ENCODE data around the gene CACYBP. TPM values are rescaled to one million over a fixed set of nuclear protein-coding genes. Genes with fewer than 3 reads are reported as not detected.

Gene CACYBP
- total RNA-seq, 1 donor from 2014 or later, result 70.2 TPM

GRCh38 chr1:174968750-174969244, 30.9 kb upstream of the CACYBP start:
- intact Hi-C loops (cut with DNase I), result loop anchor here (10.0 kb wide), 1 partner anchor 194 kb away; no protein-coding TSS in a partner anchor
- Histone ChIP-seq H3K4me3 (no peak overlapping the region), H3K27me3 (no peaks in the 10 kb centered on the region), H3K36me3 (no peaks in the 10 kb centered on the region), H3K27ac (peak overlapping the region; percentile 84), H3K9me3 (no peaks in the 10 kb centered on the region), H3K4me1 (peaks cover 61% of the 10 kb centered on the region)
- DNase-seq (no peak), ATAC-seq (peak; percentile 34)
- no peak for TF ChIP-seq CTCF (IDR thresholded peaks at IDR 0.05)

GRCh38 chr1:174969977-174970376, 29.8 kb upstream of the CACYBP start:
- ATAC-seq (no peak), DNase-seq (no peak)
- TF ChIP-seq CTCF (IDR thresholded peaks at IDR 0.05), result no peak
- intact Hi-C loops (cut with DNase I), result loop anchor here (10.0 kb wide), 1 partner anchor 195 kb away; no protein-coding TSS in a partner anchor
- no peaks in the 10 kb centered on the region for H3K9me3 ChIP-seq
- H3K4me1 ChIP-seq, result peaks cover 51% of the 10 kb centered on the region
- H3K27me3 ChIP-seq, result no peaks in the 10 kb centered on the region
- no peak overlapping the region for H3K27ac ChIP-seq
- H3K36me3 ChIP-seq, result peaks cover 4% of the 10 kb centered on the region
- no peak overlapping the region for H3K4me3 ChIP-seq

- Histone ChIP-seq H3K27me3 (no peaks in the 10 kb centered on the region), H3K9me3 (no peaks in the 10 kb centered on the region), H3K27ac (peak overlapping the region; percentile 5), H3K4me3 (no peak overlapping the region), H3K4me1 (peaks cover 38% of the 10 kb centered on the region), H3K36me3 (peaks cover 9% of the 10 kb centered on the region)
- intact Hi-C loops (cut with DNase I), result no loop called here
- TF ChIP-seq CTCF (IDR thresholded peaks at IDR 0.05), result no peak
- ATAC-seq (peak; percentile 53), DNase-seq (no peak)
Measured at GRCh38 chr1:174971466-174971865, 28.3 kb upstream of the CACYBP start.

GRCh38 chr1:174971902-174972301, 27.8 kb upstream of the CACYBP start:
- peaks cover 37% of the 10 kb centered on the region for H3K4me1 ChIP-seq
- intact Hi-C loops (cut with DNase I), result no loop called here
- no peaks in the 10 kb centered on the region for H3K27me3 ChIP-seq
- H3K9me3 ChIP-seq, result no peaks in the 10 kb centered on the region
- H3K4me3 ChIP-seq, result no peak overlapping the region
- H3K27ac ChIP-seq, result peak overlapping the region; percentile 5
- H3K36me3 ChIP-seq, result peaks cover 9% of the 10 kb centered on the region
- ATAC-seq (no peak), DNase-seq (no peak)
- no peak for TF ChIP-seq CTCF (IDR thresholded peaks at IDR 0.05)

GRCh38 chr1:174974711-174975119, 25.0 kb upstream of the CACYBP start:
- no peak for DNase-seq
- TF ChIP-seq CTCF (IDR thresholded peaks at IDR 0.05), result no peak
- peaks cover 15% of the 10 kb centered on the region for H3K4me1 ChIP-seq
- H3K36me3 ChIP-seq, result peaks cover 27% of the 10 kb centered on the region
- no peaks in the 10 kb centered on the region for H3K9me3 ChIP-seq
- no peaks in the 10 kb centered on the region for H3K27me3 ChIP-seq
- no peak overlapping the region for H3K4me3 ChIP-seq
- intact Hi-C loops (cut with DNase I), result no loop called here
- ATAC-seq, result no peak
- H3K27ac ChIP-seq, result no peak overlapping the region

GRCh38 chr1:174975764-174976163, 24.0 kb upstream of the CACYBP start:
- H3K9me3 ChIP-seq, result no peaks in the 10 kb centered on the region
- H3K27me3 ChIP-seq, result no peaks in the 10 kb centered on the region
- intact Hi-C loops (cut with DNase I), result no loop called here
- ATAC-seq (no peak), DNase-seq (no peak)
- TF ChIP-seq CTCF (IDR thresholded peaks at IDR 0.05), result no peak
- H3K4me1 ChIP-seq, result peaks cover 15% of the 10 kb centered on the region
- H3K36me3 ChIP-seq, result peaks cover 37% of the 10 kb centered on the region
- H3K27ac ChIP-seq, result no peak overlapping the region
- no peak overlapping the region for H3K4me3 ChIP-seq

Measured in upper lobe of right lung (tissue), 1 donor.